HUES48 (cell line): ENCODE measurements around the gene CDH13.

Source experiments
- H3K27ac ChIP-seq: one replicate; pipeline ENCODE4 v1.7.0; 2013; ENCODE audit warnings: low read depth, low read length, inconsistent platforms
- H3K27me3 ChIP-seq: 2 replicates; pipeline ENCODE4 v1.6.1; 2013; ENCODE audit warnings: mild to moderate bottlenecking, low read length; ENCODE audit not compliant: control insufficient read depth, insufficient read depth
- H3K36me3 ChIP-seq: 2 replicates; pipeline ENCODE4 v1.6.1; 2013; ENCODE audit warnings: low read length; ENCODE audit not compliant: control insufficient read depth, insufficient read depth
- H3K4me1 ChIP-seq: 2 replicates; pipeline ENCODE4 v1.6.1; 2013; ENCODE audit warnings: mild to moderate bottlenecking, low read length; ENCODE audit not compliant: control insufficient read depth, insufficient read depth
- H3K4me3 ChIP-seq: 2 replicates; pipeline ENCODE4 v1.5.1; 2013; ENCODE audit warnings: mild to moderate bottlenecking, low read depth, low read length
- H3K9ac ChIP-seq: 2 replicates; pipeline ENCODE4 v1.6.1; 2013; ENCODE audit warnings: mild to moderate bottlenecking, low read depth, low read length, moderate library complexity
- H3K9me3 ChIP-seq: 2 replicates; pipeline ENCODE4 v1.6.1; 2013; ENCODE audit warnings: low read length; ENCODE audit not compliant: control insufficient read depth, insufficient read depth

Gene CDH13

DNA sequence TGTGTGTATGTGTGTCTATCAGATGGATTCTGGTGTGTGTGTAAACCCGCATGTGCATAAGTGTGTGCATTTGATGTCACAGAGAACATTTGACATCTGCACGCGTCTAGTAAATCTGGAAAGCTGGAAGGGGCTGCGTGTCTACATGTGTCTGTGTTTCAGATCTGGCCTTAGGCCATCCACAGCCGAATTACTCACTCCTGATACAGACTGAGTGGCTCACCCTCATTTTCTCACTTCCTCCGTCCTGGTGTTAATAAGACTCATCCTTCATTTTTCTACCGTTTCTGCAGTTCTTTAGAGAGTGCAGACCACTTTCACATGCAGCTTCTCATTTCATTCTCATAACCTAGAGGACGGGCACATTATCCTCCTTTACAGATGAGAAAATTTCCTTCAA lies 491.6 kb downstream of the CDH13 start:
- Histone ChIP-seq H3K9ac (no peak overlapping the region), H3K4me1 (peaks cover 20% of the 10 kb centered on the region), H3K4me3 (no peak overlapping the region), H3K27me3 (no peaks in the 10 kb centered on the region), H3K9me3 (no peaks in the 10 kb centered on the region), H3K36me3 (no peaks in the 10 kb centered on the region), H3K27ac (no peak overlapping the region)

DNA sequence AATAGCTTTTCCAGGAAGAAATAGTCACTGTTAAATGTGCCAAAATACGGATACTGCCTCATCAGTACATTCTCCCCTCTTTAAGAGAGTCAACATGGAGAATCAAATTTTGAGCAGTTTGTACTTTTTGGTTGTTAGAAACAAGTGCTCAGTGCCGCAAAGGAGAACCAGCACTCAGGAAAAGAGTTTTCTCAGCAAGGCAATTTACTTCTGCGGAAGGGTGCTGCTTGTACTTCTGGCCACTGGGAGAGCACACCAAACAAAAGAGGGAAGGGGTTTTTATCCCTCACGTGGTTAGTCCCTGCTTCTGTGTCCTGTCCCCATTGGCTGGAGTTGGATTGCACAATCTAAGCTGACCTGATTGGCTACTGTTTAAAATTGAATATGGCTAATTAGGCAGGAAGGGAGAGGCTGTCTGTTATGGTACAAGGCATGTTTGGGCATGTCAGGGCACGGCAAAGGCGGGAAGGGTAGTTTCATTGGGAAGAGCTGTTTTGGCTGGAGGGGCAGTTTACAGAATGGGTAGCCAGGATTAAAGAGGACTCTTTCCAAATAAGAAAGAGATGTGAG lies 499.3 kb downstream of the CDH13 start:
- Histone ChIP-seq H3K4me1 (no peaks in the 10 kb centered on the region), H3K27ac (no peak overlapping the region), H3K36me3 (no peaks in the 10 kb centered on the region), H3K4me3 (no peak overlapping the region), H3K9ac (no peak overlapping the region), H3K9me3 (peaks cover 25% of the 10 kb centered on the region), H3K27me3 (no peaks in the 10 kb centered on the region)

DNA sequence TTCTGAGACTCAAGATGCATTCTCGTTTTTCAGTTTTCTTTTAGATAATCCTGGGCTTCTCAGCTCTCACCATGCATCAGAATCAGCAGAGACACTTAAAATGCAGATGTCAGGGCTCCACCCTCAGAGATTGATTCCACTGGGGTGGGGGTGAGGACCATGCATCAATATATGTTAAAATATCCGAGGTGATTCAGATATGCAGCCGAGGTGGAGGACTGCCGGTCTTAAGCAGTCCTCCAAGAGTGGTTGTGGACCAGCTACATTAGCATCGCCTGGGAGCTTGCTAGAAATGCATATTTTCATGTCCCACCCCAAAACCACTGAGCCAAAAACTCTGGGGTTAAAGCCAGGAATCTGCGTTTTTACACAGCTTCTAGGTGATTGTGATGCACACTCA lies 501.3 kb downstream of the CDH13 start:
- no peaks in the 10 kb centered on the region for H3K27me3 ChIP-seq
- no peaks in the 10 kb centered on the region for H3K36me3 ChIP-seq
- H3K4me1 ChIP-seq = no peaks in the 10 kb centered on the region
- H3K9ac ChIP-seq = no peak overlapping the region
- H3K4me3 ChIP-seq = no peak overlapping the region
- peaks cover 25% of the 10 kb centered on the region for H3K9me3 ChIP-seq
- no peak overlapping the region for H3K27ac ChIP-seq

DNA sequence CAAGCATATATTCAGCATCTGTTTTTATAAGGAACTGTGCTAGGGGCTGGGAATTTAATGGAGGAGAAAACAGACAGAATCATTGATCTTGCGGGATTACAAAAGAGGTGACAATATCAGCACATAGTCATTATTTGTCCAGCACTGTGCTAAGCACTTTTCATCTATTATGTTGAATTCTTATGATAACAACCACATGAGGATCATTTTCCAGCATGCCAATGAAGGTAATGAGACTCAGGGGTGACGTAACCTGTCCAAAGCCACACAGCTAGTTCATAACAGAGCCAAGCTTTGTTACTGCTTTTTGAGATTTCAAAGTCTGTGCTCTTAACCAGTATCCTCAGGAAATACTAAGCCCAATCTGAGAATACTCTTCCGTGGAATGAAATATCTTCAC lies 503.3 kb downstream of the CDH13 start:
- no peak overlapping the region for H3K9ac ChIP-seq
- H3K4me3 ChIP-seq = no peak overlapping the region
- no peaks in the 10 kb centered on the region for H3K36me3 ChIP-seq
- peaks cover 20% of the 10 kb centered on the region for H3K9me3 ChIP-seq
- no peaks in the 10 kb centered on the region for H3K27me3 ChIP-seq
- no peak overlapping the region for H3K27ac ChIP-seq
- H3K4me1 ChIP-seq = no peaks in the 10 kb centered on the region

DNA sequence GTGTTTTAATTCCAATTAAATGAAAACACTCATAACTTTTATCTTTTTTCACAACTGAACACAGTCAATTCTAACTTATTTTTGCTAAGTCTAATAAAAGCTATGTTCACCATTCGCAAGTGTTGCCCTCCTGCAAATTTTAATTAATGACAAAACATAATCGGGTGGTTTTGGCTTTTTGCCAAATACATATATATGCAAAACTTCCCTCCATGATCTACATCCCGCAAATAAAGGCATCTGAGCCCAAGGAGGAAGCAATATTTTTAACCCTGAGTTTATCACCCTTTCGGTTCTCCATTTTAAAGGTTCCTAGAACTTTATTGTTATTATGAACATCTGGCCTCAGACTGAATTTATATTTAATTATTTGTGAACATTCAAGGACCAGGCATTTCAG lies 507.9 kb downstream of the CDH13 start:
- Histone ChIP-seq H3K27me3 (no peaks in the 10 kb centered on the region), H3K4me3 (no peak overlapping the region), H3K9me3 (no peaks in the 10 kb centered on the region), H3K27ac (no peak overlapping the region), H3K9ac (no peak overlapping the region), H3K4me1 (no peaks in the 10 kb centered on the region), H3K36me3 (no peaks in the 10 kb centered on the region)

DNA sequence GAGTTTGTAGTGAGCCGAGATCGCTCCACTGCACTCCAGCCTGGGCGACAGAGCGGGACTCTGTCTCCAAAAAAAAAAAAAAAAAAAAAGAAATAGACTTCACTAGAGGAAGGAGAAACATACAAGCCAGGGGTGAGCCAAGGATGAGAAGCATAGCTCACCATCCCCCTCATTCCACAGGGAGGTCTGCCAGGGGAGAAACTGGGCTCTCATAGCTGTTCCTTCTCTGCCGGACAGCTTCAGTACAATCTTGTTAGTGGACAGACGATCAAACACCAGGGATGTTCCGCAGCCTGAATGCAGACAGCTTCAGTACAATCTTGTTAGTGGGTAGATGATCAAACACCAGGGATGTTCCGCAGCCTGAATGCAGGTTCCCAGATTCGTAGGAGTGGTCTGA lies 509.6 kb downstream of the CDH13 start:
- Histone ChIP-seq H3K4me1 (no peaks in the 10 kb centered on the region), H3K27me3 (no peaks in the 10 kb centered on the region), H3K27ac (no peak overlapping the region), H3K36me3 (no peaks in the 10 kb centered on the region), H3K4me3 (no peak overlapping the region), H3K9ac (no peak overlapping the region), H3K9me3 (no peaks in the 10 kb centered on the region)

DNA sequence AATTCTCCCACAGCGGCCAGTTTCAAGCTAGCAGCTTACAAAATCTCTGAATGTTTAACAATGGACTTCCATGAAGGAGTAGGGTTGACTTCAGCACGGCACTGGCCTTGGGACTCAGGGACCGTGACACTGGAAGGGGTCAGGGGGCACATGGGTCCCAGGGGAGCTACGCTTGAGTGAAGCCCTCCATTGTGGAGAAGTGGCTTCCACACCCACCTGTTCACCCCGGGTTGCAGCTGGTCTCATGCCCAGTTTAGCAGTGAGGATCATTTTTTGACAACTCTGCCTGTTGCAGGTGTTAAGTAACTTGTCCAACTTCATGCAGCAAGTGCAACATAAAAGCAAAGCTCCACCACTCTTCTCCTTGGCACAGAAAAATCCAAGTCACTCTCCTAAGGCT lies 510.2 kb downstream of the CDH13 start:
- Histone ChIP-seq H3K4me3 (no peak overlapping the region), H3K36me3 (no peaks in the 10 kb centered on the region), H3K9me3 (no peaks in the 10 kb centered on the region), H3K4me1 (no peaks in the 10 kb centered on the region), H3K27ac (no peak overlapping the region), H3K27me3 (no peaks in the 10 kb centered on the region), H3K9ac (no peak overlapping the region)

DNA sequence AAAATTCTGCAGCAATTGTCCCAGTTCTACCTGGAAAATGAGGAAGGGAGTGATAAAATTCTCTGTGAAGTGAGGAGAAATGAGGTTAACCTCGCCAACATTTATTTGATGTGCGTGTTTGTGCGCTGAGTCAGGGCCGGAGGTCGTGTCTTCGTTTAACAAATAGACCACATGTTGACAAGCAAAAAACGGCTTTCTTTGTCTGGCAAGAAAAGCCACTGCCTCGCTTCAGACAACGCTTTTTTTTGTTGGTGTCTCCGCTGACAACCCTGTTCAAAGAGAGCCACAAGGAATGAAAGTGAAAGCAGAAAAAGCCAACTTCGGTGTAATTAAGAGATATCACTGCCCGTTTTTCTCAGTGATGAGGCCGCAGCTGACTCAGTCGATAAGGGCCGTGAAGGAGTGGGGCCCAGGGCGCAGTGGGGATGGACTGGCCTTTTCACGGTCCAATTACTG lies 510.6 kb downstream of the CDH13 start:
- Histone ChIP-seq H3K4me1 (no peaks in the 10 kb centered on the region), H3K9ac (no peak overlapping the region), H3K27ac (no peak overlapping the region), H3K36me3 (no peaks in the 10 kb centered on the region), H3K27me3 (no peaks in the 10 kb centered on the region), H3K4me3 (no peak overlapping the region), H3K9me3 (no peaks in the 10 kb centered on the region)

DNA sequence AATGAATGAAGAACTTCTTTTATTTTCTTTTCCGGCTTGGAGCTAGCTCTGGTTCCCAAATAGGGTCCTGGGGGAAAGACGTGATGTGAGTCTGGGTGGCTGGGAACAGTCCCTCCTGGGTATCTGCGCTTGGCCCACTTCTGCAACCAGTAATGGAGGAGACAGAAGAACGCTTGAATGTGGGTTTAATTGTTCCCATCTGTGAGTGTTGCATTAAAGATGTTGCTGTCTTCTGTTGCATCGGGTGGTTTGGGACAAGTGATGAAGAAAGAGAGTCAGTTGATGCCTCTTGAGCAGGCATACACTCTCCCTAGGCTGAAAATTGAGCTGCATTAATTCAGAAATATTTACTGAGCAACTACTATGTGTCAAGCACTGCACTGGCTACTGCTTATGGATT lies 511.1 kb downstream of the CDH13 start:
- Histone ChIP-seq H3K27ac (no peak overlapping the region), H3K9ac (no peak overlapping the region), H3K36me3 (no peaks in the 10 kb centered on the region), H3K9me3 (no peaks in the 10 kb centered on the region), H3K27me3 (no peaks in the 10 kb centered on the region), H3K4me3 (no peak overlapping the region), H3K4me1 (no peaks in the 10 kb centered on the region)

DNA sequence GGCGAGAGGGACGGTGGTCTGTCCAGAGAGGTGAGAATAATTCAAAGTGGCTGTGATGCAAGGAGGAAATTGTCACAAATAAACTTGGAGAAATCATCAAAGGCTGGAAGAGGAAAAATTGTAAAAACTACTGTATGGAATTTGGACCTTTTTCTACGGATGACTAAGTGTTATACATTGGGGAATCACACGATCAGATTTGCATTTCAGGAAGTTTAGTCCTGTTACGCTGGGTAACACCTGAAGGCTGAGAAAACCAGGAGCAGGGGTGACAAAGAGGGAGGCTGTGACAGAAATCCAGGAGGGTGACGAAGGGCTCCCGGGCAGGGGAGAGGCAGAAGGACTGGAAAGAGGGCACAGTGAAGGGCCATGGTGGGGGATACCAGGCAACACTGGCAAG lies 511.7 kb downstream of the CDH13 start:
- Histone ChIP-seq H3K4me1 (no peaks in the 10 kb centered on the region), H3K9me3 (no peaks in the 10 kb centered on the region), H3K27me3 (no peaks in the 10 kb centered on the region), H3K4me3 (no peak overlapping the region), H3K27ac (no peak overlapping the region), H3K36me3 (no peaks in the 10 kb centered on the region), H3K9ac (no peak overlapping the region)

DNA sequence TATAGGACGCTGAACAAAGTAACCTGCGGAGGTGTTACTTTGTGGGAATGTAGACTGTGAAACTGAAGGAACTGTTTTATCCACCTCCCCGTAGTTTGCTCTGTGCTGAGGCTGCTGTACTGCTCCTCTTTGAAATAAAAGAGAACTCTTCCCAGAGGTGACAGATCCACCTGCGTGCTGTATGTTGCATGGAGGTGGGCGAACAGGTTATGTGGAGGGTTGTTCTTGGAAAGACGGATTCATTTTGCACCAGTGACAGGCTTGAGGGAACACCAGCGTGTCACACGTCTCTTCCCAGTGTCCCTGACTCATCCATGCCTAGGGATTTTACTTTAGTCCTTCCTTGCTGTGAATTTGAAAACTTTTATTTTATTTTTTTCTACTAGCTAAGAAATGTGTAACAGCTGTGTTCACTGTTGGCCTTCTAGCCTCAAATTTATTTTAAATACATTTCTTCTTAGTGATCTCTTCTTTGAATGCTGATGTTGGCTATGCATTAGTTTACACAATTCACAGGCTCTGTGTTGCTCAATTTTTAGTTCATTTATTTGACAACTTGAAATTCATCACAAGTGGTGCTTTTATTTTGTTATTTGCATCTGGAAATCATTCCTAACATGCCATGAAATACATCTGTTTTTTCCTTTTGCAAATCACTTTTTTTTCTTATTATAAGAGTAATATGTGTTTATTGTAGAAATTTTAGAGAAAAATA lies 512.4 kb downstream of the CDH13 start:
- Histone ChIP-seq H3K9me3 (no peaks in the 10 kb centered on the region), H3K4me3 (no peak overlapping the region), H3K27me3 (no peaks in the 10 kb centered on the region), H3K36me3 (no peaks in the 10 kb centered on the region), H3K9ac (no peak overlapping the region), H3K4me1 (no peaks in the 10 kb centered on the region), H3K27ac (no peak overlapping the region)
